ENCODE data around the gene GALNT14.

The GALNT14 gene

DNA sequence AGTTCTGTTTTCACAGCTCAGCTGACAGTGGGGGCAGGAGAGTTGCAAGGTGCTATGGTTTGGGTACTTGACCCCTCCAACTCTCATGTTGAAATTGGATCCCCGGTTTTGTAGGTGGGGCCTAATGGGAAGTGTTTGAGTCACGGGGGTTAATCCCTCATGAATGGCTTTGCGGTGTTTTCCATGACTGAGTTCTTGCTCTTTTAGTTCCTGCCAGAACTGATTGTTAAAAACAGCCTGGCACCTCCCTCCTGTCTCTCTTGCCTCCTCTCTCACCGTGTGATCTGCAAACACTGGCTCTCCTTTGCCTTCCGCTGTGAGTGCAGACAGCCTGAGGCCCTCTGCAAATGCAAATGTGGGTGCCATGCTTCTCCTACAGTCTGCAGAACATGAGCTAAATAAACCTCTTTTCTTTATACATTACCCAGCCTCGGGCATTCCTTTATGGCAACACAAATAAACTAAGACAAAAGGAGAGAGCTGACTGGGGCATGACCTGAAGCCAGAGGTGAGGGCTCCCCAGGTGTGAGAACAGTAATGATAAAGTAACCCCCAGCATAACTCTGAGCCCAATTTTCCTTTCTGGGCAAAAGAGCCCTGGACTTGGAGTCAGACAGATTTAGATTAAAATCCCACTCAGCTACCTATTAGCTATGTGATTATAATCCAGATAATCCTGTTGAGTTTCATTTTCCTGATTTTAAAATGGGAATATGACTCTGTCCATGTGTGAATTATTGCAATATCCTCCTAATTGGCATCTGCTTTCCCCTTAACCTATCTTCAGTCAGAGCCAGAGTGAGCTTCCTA lies 266.1 kb downstream of the GALNT14 start:
- no peak overlapping the region for H3K4me3 ChIP-seq (ENCODE audit: low read depth, low read length)

DNA sequence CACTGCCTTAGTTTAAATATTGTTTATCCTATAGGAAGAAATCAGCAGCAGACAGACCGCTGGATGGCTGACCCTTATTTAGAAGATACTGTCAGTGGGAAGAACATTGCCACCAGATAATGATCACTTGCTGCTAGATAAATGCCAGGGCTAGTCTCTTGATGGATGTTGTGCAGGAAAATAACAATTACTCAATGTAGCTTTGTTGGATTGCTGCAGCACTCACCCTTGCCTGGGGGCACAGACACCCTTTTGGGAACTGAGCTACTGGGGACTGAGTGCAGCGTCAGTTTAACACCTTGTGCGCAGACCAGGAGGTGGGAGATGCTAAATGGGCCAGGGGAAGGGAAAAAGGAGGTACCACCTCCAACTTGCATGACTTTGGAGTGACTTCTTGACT lies 266.8 kb downstream of the GALNT14 start:
- TF ChIP-seq, protein P1, sequence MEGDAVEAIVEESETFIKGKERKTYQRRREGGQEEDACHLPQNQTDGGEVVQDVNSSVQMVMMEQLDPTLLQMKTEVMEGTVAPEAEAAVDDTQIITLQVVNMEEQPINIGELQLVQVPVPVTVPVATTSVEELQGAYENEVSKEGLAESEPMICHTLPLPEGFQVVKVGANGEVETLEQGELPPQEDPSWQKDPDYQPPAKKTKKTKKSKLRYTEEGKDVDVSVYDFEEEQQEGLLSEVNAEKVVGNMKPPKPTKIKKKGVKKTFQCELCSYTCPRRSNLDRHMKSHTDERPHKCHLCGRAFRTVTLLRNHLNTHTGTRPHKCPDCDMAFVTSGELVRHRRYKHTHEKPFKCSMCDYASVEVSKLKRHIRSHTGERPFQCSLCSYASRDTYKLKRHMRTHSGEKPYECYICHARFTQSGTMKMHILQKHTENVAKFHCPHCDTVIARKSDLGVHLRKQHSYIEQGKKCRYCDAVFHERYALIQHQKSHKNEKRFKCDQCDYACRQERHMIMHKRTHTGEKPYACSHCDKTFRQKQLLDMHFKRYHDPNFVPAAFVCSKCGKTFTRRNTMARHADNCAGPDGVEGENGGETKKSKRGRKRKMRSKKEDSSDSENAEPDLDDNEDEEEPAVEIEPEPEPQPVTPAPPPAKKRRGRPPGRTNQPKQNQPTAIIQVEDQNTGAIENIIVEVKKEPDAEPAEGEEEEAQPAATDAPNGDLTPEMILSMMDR (IDR thresholded peaks at IDR 0.05; ENCODE audit: low read depth, low read length): no peak
- H3K4me3 ChIP-seq (ENCODE audit: low read depth, low read length): no peak overlapping the region

More for the DNA sequence above, 266.1 kb downstream of the GALNT14 start:
- TF ChIP-seq, protein P1 (IDR thresholded peaks at IDR 0.05; ENCODE audit: low read depth, low read length): no peak

DNA sequence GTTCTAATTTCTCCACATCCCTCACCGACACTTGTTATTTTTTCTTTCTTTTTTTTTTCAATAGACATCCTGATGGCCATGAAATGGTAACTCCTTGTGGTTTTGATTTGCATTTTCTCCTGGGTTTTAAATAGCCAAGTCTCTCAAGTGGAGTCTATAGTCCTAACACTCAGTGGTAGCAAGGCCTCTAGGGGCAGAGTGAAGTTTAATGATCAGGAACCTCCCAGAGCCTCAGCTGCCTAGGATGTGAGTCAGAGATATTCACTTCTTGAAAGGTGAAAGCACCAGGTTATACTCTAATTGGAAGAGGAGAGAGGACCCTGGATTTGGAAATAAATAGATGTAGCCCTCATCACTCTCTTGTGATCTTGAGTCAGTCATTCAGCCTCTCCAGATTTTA lies 268.3 kb downstream of the GALNT14 start:
- TF ChIP-seq, protein P1 (IDR thresholded peaks at IDR 0.05; ENCODE audit: low read depth, low read length): no peak
- H3K4me3 ChIP-seq (ENCODE audit: low read depth, low read length): no peak overlapping the region

DNA sequence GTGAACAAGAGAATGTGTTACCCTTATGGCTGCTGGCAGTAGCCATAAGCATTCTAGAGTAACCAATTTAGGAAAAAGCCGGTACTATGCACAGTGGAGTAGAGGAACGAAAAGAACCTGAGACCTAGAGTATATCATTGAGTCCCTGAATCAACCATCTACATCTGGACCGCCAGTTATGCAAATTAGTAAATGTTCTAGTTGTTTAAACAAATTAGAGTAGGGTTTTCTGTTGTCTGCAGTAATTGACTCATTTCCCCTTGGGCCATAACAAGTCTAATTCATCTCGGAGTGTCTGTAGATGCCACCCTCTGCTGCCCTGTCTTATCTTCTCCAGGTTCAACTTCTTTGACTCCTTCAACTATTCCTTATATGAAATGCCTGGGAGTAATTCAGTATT lies 270.9 kb downstream of the GALNT14 start:
- H3K4me3 ChIP-seq (ENCODE audit: low read depth, low read length): no peak overlapping the region
- TF ChIP-seq, protein P1 (IDR thresholded peaks at IDR 0.05; ENCODE audit: low read depth, low read length): no peak

DNA sequence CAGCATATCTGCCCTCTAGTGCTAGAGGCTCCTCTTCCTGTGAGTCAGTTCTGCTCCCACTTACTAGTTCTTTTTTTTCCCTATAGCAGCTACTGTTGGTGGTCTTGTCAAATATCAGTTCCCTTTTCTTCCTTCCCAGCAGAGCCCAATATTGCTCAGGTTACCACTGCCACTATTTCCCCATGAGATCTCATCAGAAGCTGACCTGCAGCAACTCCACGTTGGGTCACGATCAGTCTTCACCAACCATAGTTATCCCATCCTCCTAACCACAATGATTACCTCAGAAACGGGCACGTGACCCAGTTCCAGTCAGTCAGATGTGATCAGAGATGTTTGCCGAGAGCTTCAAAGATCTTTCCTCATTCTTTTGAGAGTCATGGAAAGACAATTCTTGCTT lies 271.3 kb downstream of the GALNT14 start:
- TF ChIP-seq, protein P1 (IDR thresholded peaks at IDR 0.05; ENCODE audit: low read depth, low read length): no peak

DNA sequence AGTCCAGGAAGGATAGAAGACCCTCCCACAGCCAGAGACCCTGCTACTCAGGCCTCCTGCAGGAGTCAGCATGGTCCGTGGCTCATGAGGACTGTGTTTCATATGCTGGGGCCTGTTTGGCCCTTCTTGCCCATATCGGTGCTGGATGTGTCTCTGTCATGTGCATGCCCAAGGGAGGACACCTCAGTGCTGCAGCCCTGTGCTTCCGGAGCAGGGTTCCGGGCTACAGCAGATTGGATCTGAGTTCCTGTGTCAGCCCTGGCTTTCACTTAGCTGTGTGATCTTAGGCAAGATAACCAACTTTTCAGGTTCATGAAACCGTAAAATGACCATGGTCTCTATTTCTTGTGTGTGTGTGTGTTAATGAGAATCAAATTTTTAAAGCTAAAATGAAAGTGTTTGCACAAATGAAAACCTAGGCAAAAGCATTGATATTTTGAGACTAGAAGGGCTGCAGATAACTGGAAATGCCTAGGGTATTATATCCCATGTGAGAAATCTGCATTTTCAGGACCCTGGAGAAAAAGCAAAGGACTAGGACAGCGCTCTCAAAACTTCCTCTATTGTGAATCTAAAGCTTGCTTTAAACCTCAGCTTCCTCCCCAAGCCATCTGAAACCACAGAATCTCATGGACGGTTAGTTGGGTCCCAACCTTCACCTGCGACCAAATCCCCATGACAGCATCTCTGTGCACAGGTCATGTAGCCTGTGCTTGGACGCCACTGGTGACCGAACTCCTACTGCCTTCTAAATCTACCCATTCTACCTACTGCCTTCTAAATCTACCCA lies 272.2 kb downstream of the GALNT14 start:
- TF ChIP-seq, protein P1 (IDR thresholded peaks at IDR 0.05; ENCODE audit: low read depth, low read length): no peak
- H3K4me3 ChIP-seq (ENCODE audit: low read depth, low read length): no peak overlapping the region

More for the DNA sequence above, 271.3 kb downstream of the GALNT14 start:
- no peak overlapping the region for H3K4me3 ChIP-seq (ENCODE audit: low read depth, low read length)

DNA sequence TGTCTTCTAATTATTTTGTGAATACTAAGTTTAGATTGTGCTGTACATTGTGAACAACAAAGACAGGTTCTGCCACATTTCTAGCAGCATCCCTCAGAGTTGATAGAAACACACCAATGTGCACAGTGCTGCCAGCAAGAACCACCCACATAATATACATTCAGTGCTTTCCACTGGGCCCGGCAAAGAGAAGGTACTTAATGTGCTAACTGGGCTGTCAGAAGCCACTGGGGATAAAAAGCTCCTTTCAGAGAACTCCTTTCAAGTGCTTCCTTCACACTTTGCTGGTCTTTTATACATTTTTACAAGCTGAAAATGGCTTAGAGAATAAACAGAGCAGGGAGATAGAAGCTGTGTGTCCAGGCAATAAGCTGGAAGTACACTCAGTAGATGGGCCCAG lies 273.0 kb downstream of the GALNT14 start:
- TF ChIP-seq, protein P1 (IDR thresholded peaks at IDR 0.05; ENCODE audit: low read depth, low read length): no peak
- no peak overlapping the region for H3K4me3 ChIP-seq (ENCODE audit: low read depth, low read length)

Measured in WI38 (cell line).